ENCODE results near the gene RITA1. TPM values are rescaled to one million over a fixed set of nuclear protein-coding genes. Genes with fewer than 3 reads are reported as not detected.
A peak's percentile ranks its signal among the peaks of the same experiment; 100 is the strongest.

RITA1 gene
- total RNA-seq, 1 experiment from 2014 or later = 20.7 TPM

GRCh38 chr12:113142173-113142885, 43.2 kb upstream of the RITA1 start:
- H3K4me2 ChIP-seq (ENCODE audit: low read length) = 0 out of 2 replicates have a peak overlapping the region, but pooled peaks have one; percentile 15
- no peaks in the 10 kb centered on the region for H4K20me1 ChIP-seq (ENCODE audit: insufficient read depth)
- no TSS peak for BruUV-seq (replicated peaks)
- ChIA-PET CTCF (interaction anchor here (1.2 kb wide), 1 partner anchor 11 kb away, joined by 3 read pairs; no protein-coding TSS in a partner anchor), POLR2A (no interaction called here), RAD21 (ENCODE audit: low non-redundant PET in 1 of 2, low total read pairs in 2 of 2, uncharacterized antibody in 2 of 2, unreplicated experiment in 2 of 2) (no interaction called here)
- no peaks in the 10 kb centered on the region for H3K27me3 ChIP-seq (ENCODE audit: insufficient read depth, low read length)
- H3K4me1 ChIP-seq (ENCODE audit: control insufficient read depth in 1 of 2, insufficient read depth in 2 of 2, low read length in 2 of 2) = peaks cover 0 to 12% of the 10 kb centered on the region in 2 experiments; a peak in 1 of 4 replicates
- no peak overlapping the region for H2AFZ ChIP-seq (ENCODE audit: low read depth, low read length, poor library complexity, severe bottlenecking)
- H3K36me3 ChIP-seq (ENCODE audit: control insufficient read depth in 1 of 2, insufficient read depth in 2 of 2, low read length in 2 of 2) = no peaks in the 10 kb centered on the region
- DNase-seq (ENCODE audit: low read depth, low spot score) (no peak), ATAC-seq (peak; percentile 54)
- H3K9ac ChIP-seq (ENCODE audit: low read length) = 0 out of 2 replicates have a peak overlapping the region, but pooled peaks have one; percentile 13
- no peaks in the 10 kb centered on the region for H3K79me2 ChIP-seq (ENCODE audit: insufficient read depth, low read length)
- no peak overlapping the region for H3K4me3 ChIP-seq (replicated peaks in 1 of 2; ENCODE audit: low read depth in 1 of 2, low read length in 2 of 2)
- H3K9me3 ChIP-seq (ENCODE audit: control insufficient read depth in 1 of 2, insufficient read depth in 1 of 2, low read depth in 1 of 2, low read length in 2 of 2) = no peaks in the 10 kb centered on the region
- intact Hi-C loops (cut with micrococcal nuclease) = no loop called here
- no peak overlapping the region for H3K27ac ChIP-seq (ENCODE audit: low read depth, low read length)
- no peaks in the 10 kb centered on the region for H3K9me2 ChIP-seq (ENCODE audit: insufficient read depth)
- TF ChIP-seq ZFX (IDR thresholded peaks at IDR 0.05) (0 out of 2 replicates have a peak, but pooled peaks have one; percentile 25), EZH2 (IDR thresholded peaks at IDR 0.05) (no peak)

- Histone ChIP-seq H3K4me3 (replicated peaks in 1 of 2; ENCODE audit: low read depth in 1 of 2, low read length in 2 of 2) (no peak overlapping the region), H3K9me3 (ENCODE audit: control insufficient read depth in 1 of 2, insufficient read depth in 1 of 2, low read depth in 1 of 2, low read length in 2 of 2) (no peaks in the 10 kb centered on the region), H3K9ac (ENCODE audit: low read length) (no peak overlapping the region), H3K4me1 (ENCODE audit: control insufficient read depth in 1 of 2, insufficient read depth in 2 of 2, low read length in 2 of 2) (peaks cover 0 to 12% of the 10 kb centered on the region in 2 experiments; a peak in 1 of 4 replicates), H3K36me3 (ENCODE audit: control insufficient read depth in 1 of 2, insufficient read depth in 2 of 2, low read length in 2 of 2) (no peaks in the 10 kb centered on the region), H3K27ac (ENCODE audit: low read depth, low read length) (no peak overlapping the region), H3K79me2 (ENCODE audit: insufficient read depth, low read length) (no peaks in the 10 kb centered on the region), H3K4me2 (ENCODE audit: low read length) (no peak overlapping the region), H2AFZ (ENCODE audit: low read depth, low read length, poor library complexity, severe bottlenecking) (no peak overlapping the region), H3K9me2 (ENCODE audit: insufficient read depth) (no peaks in the 10 kb centered on the region), H4K20me1 (ENCODE audit: insufficient read depth) (no peaks in the 10 kb centered on the region), H3K27me3 (ENCODE audit: insufficient read depth, low read length) (no peaks in the 10 kb centered on the region)
- ChIA-PET RAD21 (ENCODE audit: low non-redundant PET in 1 of 2, low total read pairs in 2 of 2, uncharacterized antibody in 2 of 2, unreplicated experiment in 2 of 2) (no interaction called here), POLR2A (no interaction called here), CTCF (interaction anchor here (1.2 kb wide), 1 partner anchor 10 kb away, joined by 3 read pairs; no protein-coding TSS in a partner anchor)
- ATAC-seq (no peak; the same call in 1 of the 2 replicates), DNase-seq (ENCODE audit: low read depth, low spot score) (no peak)
- intact Hi-C loops (cut with micrococcal nuclease) = no loop called here
- no peak for TF ChIP-seq POLR2A (IDR thresholded peaks at IDR 0.05; ENCODE audit: borderline replicate concordance, extremely low read depth, insufficient read depth, insufficient read length)
- no peak for TF ChIP-seq SRF (IDR thresholded peaks at IDR 0.05; ENCODE audit: low read depth)
- no peak for TF ChIP-seq EZH2phosphoT487 (IDR thresholded peaks at IDR 0.05; ENCODE audit: borderline replicate concordance)
- no peak for TF ChIP-seq ZFX (IDR thresholded peaks at IDR 0.05)
- TF ChIP-seq CBX3 (IDR thresholded peaks at IDR 0.05; ENCODE audit: low read depth) = no peak
- no peak for TF ChIP-seq EGR1 (IDR thresholded peaks at IDR 0.05; ENCODE audit: low read depth)
- no peak for TF ChIP-seq MAX (IDR thresholded peaks at IDR 0.05)
- TF ChIP-seq REST (IDR thresholded peaks at IDR 0.05; ENCODE audit: low read depth) = no peak
- TF ChIP-seq YY1 (IDR thresholded peaks at IDR 0.05; ENCODE audit: extremely low read depth, insufficient replicate concordance, low read depth, low read length) = no peak
- TF ChIP-seq CEBPB (IDR thresholded peaks at IDR 0.05; ENCODE audit: low read depth) = no peak
- no peak for TF ChIP-seq SIN3A (IDR thresholded peaks at IDR 0.05; ENCODE audit: low read depth)
- no peak for TF ChIP-seq ATF3 (IDR thresholded peaks at IDR 0.05)
- TF ChIP-seq JUND (IDR thresholded peaks at IDR 0.05) = no peak
- no TSS peak for BruUV-seq (replicated peaks)
Measured at GRCh38 chr12:113142886-113143332, 42.6 kb upstream of the RITA1 start.
